SK-N-SH (cell line): ENCODE results near the gene OR6X1.

Source experiments
- CTCF ChIP-seq: fragments of 200-600 bp; sonication (generic); IDR thresholded peaks from 2 replicates; pipeline ENCODE4 v1.6.1; 2017; ENCODE audit warnings: antibody characterized with exemption, mild to moderate bottlenecking, moderate library complexity
- FOXM1 ChIP-seq: IDR thresholded peaks from 2 replicates; pipeline ENCODE4 v1.4.0; 2012; ENCODE audit warnings: low read depth, mild to moderate bottlenecking
- JUND ChIP-seq: IDR thresholded peaks from 2 replicates; pipeline ENCODE4 v1.4.0; 2012
- MAX ChIP-seq: IDR thresholded peaks from 2 replicates; pipeline ENCODE4 v1.4.0; 2012; ENCODE audit warnings: low read depth
- POLR2AphosphoS5 ChIP-seq: IDR thresholded peaks from 2 replicates; pipeline ENCODE4 v1.6.1; 2012; ENCODE audit warnings: low read depth, low read length
- RAD21 ChIP-seq: IDR thresholded peaks from 2 replicates; pipeline ENCODE4 v1.6.1; 2012; ENCODE audit warnings: mild to moderate bottlenecking, low read length
- REST ChIP-seq: IDR thresholded peaks from 2 replicates; pipeline ENCODE4 v1.6.1; 2012; ENCODE audit warnings: mild to moderate bottlenecking, low read depth, low read length, moderate library complexity
- RFX5 ChIP-seq: IDR thresholded peaks from 2 replicates; pipeline ENCODE4 v1.6.1; 2012; ENCODE audit warnings: mild to moderate bottlenecking, improper control_type of control experiment, low read length
- USF1 ChIP-seq: IDR thresholded peaks from 2 replicates; pipeline ENCODE4 v1.4.0; 2012; ENCODE audit warnings: low read depth, borderline replicate concordance
- YY1 ChIP-seq: IDR thresholded peaks from 2 replicates; pipeline ENCODE4 v1.4.0; 2012; ENCODE audit warnings: low read depth, mild to moderate bottlenecking

- TF ChIP-seq JUND (no peak), CTCF (no peak), RFX5 (no peak), MAX (no peak), POLR2AphosphoS5 (no peak), REST (no peak), YY1 (no peak), USF1 (no peak), RAD21 (no peak), FOXM1 (no peak)
These were observed 21.6 kb upstream of the OR6X1 start for GRCh38 chr11:123775715-123776549.
